ENCODE data around the gene SET. TPM values are rescaled to one million over a fixed set of nuclear protein-coding genes. Genes with fewer than 3 reads are reported as not detected.
A peak's percentile ranks its signal among the peaks of the same experiment; 100 is the strongest.

The SET gene
- total RNA-seq, 1 donor from 2014 or later, result 395 TPM

DNA sequence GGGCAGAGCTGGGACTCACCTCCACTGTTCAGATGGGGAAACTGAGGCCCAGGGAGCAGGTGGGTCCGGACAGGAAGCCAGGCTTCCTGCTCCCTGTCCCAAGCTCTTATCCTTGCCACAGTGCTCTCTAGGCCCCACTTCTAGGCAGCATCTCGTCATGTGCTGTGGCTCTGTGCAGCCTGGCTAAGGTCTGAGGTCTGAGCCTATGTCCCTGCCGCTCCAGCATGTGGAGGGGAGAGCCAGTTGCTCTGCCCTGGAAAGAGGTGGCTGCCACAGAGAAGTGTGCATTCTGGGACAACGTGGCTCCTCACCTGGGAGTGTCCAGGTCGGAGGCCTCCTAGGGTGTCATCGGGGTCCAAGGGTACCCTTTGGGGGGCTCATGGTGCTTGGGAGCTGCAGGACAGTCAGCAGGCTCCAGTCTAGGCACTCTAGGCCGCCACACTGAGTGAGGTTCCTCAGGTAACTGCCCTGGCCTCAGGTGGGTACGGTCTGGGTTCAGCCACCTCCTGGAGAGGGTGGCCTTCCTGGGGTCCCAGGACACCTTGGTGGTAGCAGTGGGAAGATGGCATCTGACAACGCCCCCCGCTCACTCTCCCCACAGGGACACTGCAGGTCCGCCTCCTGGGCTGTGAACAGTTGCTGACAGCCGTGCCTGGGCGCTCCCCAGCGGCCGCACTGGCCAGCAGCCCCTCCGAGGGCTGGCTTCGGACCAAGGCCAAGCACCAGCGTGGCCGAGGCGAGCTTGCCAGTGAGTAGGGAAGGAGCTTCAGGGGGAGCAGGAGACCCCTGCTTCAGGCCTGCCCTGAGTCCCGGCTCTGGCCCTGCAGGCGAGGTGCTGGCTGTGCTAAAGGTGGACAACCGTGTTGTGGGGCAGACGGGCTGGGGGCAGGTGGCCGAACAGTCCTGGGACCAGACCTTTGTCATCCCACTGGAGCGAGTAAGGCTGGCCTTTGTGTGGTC is 23.7 kb downstream of the SET start:
- no peak for DNase-seq (ENCODE audit: low read depth)

- DNase-seq (ENCODE audit: low read depth), result no peak
Measured at GRCh38 chr9:128713411-128713780, 24.4 kb downstream of the SET start.

- no peak for DNase-seq (ENCODE audit: low read depth)
Measured at GRCh38 chr9:128713941-128714573, 25.0 kb downstream of the SET start.

DNA sequence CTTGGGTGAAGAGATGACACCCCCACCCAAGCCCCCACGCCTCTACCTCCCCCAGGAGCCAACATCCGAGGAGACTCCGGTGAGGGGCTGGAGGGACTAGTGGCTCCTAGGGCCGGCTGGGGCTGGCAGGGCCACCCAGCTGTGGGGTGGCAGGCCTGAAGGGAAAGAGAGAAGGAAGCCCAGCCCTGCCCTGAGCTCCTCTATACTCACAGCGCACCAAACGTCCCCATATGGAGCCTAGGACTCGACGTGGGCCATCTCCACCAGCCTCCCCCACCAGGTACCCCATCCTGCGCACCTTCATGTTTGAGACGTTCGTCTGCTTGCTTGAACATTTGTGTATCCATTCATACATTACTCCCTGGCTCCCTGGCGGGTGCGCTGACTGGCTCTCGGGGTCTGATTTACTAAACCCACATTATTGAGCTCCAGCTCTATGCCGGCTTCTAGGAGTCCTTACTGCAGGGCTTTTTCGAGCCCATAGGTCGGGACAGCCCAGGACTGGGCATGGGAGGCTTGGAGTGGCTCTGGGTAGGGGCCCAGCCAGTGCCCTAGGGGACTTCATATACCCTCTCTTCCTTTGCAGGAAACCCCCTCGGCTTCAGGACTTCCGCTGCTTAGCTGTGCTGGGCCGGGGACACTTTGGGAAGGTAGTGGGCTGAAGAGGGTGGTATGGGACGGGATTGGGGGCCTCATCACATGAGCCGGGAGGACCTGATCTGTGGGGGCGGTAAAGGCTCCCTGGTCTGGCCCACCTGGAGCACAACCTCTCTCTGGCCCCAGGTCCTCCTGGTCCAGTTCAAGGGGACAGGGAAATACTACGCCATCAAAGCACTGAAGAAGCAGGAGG is 25.8 kb downstream of the SET start:
- DNase-seq (ENCODE audit: low read depth), result no peak

GRCh38 chr9:128715436-128715750 is 26.4 kb downstream of the SET start:
- DNase-seq (ENCODE audit: low read depth), result no peak

DNA sequence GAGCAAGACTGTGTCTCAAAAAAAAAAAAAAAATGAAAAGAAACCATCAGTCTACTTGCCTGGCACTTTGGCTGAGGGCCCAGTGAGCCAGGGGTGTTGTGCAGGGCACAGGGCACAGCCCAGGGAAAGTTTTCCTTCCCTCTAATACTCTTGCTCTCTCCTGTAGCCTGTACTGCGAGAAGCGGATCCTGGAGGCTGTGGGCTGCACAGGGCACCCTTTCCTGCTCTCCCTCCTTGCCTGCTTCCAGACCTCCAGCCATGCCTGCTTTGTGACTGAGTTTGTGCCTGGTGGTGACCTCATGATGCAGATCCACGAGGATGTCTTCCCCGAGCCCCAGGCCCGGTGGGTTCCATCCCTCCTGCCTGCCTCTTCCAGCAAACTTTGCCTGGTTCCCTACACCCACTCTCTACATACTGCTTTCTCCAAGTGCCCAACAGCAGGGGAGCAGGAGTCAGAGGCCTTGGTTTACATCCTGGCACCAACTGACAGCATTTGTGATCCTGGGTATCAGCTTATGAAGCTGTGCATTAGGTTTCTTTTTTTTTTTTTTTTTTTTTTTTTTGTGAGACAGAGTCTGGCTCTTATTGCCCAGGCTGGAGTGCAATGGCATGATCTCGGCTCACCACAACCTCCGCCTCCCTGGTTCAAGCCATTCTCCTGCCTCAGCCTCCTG is 27.7 kb downstream of the SET start:
- no peak for DNase-seq (ENCODE audit: low read depth)

DNA sequence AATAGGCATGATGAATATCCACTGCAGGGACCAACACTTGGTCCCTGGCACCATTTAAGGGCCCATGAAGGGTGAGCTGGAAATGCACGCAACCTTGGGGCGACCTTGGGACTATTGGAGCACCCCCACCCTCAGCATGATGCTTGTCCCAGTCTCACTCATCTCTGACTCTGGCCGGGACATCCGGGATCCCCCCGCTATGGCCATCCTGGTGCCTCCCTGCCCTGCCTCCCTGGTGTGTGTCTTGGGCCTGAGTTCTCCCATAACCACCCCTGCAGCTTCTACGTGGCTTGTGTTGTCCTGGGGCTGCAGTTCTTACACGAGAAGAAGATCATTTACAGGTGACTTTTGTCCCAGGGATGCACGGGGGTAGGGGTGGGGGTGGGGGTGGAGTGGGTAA is 29.0 kb downstream of the SET start:
- no peak for DNase-seq (ENCODE audit: low read depth)

GRCh38 chr9:128718475-128718874 is 29.5 kb downstream of the SET start:
- DNase-seq (ENCODE audit: low read depth), result no peak

- DNase-seq (ENCODE audit: low read depth), result no peak
Measured at GRCh38 chr9:128719919-128720605, 31.0 kb downstream of the SET start.

- DNase-seq (ENCODE audit: low read depth), result no peak
Measured at GRCh38 chr9:128720841-128721486, 31.9 kb downstream of the SET start.

DNA sequence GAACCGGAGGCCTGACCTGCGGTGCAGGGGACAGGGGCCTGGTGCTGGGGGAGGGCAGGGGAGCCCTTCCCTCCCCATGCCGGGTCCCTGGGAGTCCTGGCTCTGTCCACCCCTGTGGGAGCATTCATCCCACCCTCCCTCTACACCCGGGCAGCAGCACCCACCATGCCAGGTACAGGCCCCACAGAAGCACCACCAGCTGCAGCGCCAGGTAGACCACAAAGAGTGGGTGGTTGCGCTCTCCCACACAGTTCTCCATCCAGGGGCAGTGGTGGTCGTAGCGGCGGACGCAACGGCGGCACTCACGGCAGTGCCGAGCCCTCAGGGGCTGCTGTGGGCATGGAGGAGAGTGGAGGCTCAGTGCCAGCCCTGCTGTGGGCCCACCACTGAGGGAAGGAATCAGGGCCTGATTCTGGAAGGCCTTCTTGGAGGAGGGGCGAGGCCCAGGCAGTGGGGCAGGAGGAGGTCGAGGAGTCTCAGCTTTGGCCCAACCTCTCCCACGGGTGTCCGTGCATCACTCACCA is 32.5 kb downstream of the SET start:
- no peak for DNase-seq (ENCODE audit: low read depth)

DNA sequence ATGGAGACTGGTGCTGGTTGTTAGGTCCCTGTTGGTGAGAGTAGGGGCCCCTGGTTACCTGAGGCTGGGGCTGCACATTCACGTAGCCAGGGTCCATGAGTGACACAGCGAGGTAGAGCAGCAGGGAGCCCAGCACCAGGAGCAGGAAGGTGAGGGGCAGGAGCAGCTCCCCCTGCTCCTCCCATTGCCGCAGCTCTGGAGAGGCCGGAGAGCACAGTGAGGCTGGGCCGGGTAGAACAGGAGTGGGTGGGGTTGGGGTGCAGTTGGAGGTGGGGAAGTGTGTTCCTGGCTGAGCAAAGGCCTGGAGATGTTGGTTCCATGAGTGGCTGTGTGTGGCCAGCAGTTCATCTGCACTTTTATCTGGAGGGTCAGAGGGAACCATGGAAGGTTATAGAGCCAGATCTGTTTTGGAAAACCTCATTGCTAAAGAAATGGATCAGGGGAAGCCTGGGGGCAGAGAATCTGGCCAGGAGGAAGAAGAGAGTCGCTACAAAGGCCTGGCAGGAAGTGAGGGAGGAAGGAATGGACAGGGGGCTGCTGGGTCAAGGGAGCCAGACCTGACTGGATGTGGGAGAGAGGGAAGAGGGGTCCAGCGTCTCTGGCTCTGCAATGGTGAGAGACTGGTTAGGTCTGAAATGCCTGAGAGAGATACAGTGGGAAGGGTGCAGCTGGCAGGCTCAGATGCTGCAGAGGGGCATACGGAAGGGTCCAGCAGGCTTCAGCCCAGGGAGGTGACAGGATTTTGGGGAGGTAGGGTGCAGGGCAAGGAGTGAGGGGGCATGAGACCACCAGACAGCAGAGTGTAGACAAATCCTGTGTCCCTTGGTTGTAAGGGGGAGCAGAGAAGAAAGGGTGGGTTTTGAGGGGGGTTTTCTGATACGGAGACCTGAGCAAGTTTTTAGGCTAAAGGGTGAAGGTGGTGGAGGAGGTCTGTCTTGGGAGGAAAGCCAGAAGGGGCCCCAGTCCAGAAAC is 33.6 kb downstream of the SET start:
- DNase-seq (ENCODE audit: low read depth), result no peak

- DNase-seq (ENCODE audit: low read depth), result no peak
Measured at GRCh38 chr9:128723352-128723865, 34.4 kb downstream of the SET start.

GRCh38 chr9:128723866-128724743 is 35.1 kb downstream of the SET start, which contains the start of gene ZDHHC12:
Gene ZDHHC12, minus strand, starts transcription at chr9:128724127. Its CDS starts 34 bp downstream, at chr9:128724093.
- DNase-seq (ENCODE audit: low read depth), result peak; percentile 93

GRCh38 chr9:128724744-128725211 is 35.8 kb downstream of the SET start:
- DNase-seq (ENCODE audit: low read depth), result peak; percentile 30

DNA sequence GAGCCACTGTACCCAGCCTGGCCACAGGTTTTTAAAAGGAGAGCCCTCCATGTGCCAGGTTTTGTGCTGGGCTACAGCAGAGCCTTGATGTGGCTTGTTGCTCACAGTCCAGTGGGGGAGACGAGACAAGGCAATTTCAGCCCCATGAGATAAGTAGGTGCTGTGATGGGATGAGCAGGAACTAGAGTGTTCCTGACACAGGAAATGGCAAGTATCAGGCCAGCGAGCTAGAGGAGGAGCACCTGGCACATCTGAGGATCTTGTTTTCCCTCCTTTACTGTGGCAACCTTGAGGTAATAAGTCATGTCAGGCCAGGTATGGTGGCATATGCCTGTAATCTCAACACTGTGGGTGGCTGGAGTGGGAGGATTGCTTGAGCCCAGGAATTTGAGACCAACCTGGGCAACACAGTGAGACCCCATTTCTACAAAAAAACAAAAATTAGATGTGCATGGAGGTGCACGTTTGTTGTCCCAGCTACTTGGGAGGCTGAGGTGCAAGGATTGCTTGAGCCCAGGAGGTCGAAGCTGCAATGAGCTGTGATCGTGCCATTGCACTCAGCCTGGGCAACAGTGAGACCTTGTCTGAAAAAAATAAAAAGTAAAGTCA is 38.7 kb downstream of the SET start:
- DNase-seq (ENCODE audit: low read depth), result no peak

- no peak for DNase-seq (ENCODE audit: low read depth)
Measured at GRCh38 chr9:128728298-128728697, 39.3 kb downstream of the SET start.

All from renal cortical epithelial cell (primary cell).